Activated CD8-positive, alpha-beta T cell treated with anti-CD3 and anti-CD28 coated beads for 36 hours (primary cell): ENCODE results near the gene OR11H7. TPM values are rescaled to one million over a fixed set of nuclear protein-coding genes. Genes with fewer than 3 reads are reported as not detected.
"Not testable (repeated sequence)": the region's sequence is repeated elsewhere in the genome, so short reads cannot be mapped to it uniquely, and the experiment has no call there.

Experiments
- ATAC-seq: fragments of 200-7000 bp; cut with Tn5 transposase; one replicate; pipeline ENCODE4 v1.10.0; 2021; ENCODE audit warnings: mild to moderate bottlenecking, moderate library complexity
- CTCF ChIA-PET: fragments of 350-600 bp; sonication (Branson Sonifier 250); formaldehyde crosslinking; loops from one replicate; lab custom pipeline; 2021; ENCODE audit warnings: antibody characterized with exemption; lab: Charles Lee
- POLR2A ChIA-PET: fragments of 350-600 bp; sonication (Branson Sonifier 250); formaldehyde crosslinking; loops from one replicate; lab custom pipeline; 2021; ENCODE audit warnings: antibody characterized with exemption; lab: Charles Lee
- DNase-seq: peaks from one replicate; pipeline ENCODE4 v3.0.0-alpha.2; 2020
- H3K27ac Mint-ChIP-seq: one replicate; pipeline ENCODE4 v1.8.0; 2021; ENCODE audit warnings: mild to moderate bottlenecking, mixed read lengths
- H3K27me3 Mint-ChIP-seq: one replicate; pipeline ENCODE4 v1.8.0; 2021; ENCODE audit warnings: mixed read lengths
- H3K36me3 Mint-ChIP-seq: one replicate; pipeline ENCODE4 v1.8.0; 2021; ENCODE audit warnings: low read depth, mixed read lengths
- H3K4me1 Mint-ChIP-seq: one replicate; pipeline ENCODE4 v1.8.0; 2021; ENCODE audit warnings: low read depth, mixed read lengths
- H3K4me3 Mint-ChIP-seq: one replicate; pipeline ENCODE4 v1.8.0; 2021; ENCODE audit warnings: mild to moderate bottlenecking, moderate library complexity, mixed read lengths
- H3K9me3 Mint-ChIP-seq: one replicate; pipeline ENCODE4 v1.8.0; 2021; ENCODE audit warnings: mixed read lengths
- intact Hi-C: fragments of 100-400 bp; cut with micrococcal nuclease; formaldehyde crosslinking; loops from one replicate; pipeline ENCODE4 v1.10.0; 2022
- total RNA-seq, 2 experiments: library from RNA; stranded (reverse); gene quantifications; one replicate each; pipeline ENCODE4 v1.2.3, GENCODE V29; 2021
- TF ChIP-seq, protein P1 (sequence below): fragments of 200-600 bp; IDR thresholded peaks from one replicate; pipeline ENCODE4 v1.8.0; 2022; ENCODE audit warnings: antibody characterized with exemption, mild to moderate bottlenecking

Gene OR11H7
- total RNA-seq, 2 experiments from 2014 or later = not detected

DNA sequence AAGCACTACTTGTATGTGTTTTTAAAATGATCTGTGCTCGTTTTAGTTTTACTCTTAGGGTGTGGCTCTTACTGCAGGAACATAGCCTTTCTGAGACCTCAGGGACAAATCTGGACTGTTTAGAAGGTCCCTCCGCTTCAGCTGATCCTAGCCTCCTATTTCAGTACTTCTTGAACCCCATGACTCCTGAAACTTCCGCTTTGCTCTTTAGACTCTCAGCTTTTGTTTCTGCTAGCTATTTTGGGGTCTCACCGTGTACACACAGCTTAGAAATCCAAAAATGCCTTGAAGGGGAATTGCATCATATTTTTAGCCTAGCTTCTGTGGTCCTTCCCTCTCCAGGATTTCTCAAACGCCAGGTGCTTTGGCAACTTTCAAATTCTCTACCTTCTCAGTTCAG, 29.8 kb upstream of the OR11H7 start:
- ATAC-seq (no peak), DNase-seq (no peak)
- TF ChIP-seq, protein P1, sequence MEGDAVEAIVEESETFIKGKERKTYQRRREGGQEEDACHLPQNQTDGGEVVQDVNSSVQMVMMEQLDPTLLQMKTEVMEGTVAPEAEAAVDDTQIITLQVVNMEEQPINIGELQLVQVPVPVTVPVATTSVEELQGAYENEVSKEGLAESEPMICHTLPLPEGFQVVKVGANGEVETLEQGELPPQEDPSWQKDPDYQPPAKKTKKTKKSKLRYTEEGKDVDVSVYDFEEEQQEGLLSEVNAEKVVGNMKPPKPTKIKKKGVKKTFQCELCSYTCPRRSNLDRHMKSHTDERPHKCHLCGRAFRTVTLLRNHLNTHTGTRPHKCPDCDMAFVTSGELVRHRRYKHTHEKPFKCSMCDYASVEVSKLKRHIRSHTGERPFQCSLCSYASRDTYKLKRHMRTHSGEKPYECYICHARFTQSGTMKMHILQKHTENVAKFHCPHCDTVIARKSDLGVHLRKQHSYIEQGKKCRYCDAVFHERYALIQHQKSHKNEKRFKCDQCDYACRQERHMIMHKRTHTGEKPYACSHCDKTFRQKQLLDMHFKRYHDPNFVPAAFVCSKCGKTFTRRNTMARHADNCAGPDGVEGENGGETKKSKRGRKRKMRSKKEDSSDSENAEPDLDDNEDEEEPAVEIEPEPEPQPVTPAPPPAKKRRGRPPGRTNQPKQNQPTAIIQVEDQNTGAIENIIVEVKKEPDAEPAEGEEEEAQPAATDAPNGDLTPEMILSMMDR = no peak
- Mint-ChIP-seq H3K4me1 (no peaks in the 10 kb centered on the region), H3K4me3 (no peak overlapping the region), H3K27me3 (peaks cover 4% of the 10 kb centered on the region), H3K36me3 (no peaks in the 10 kb centered on the region), H3K9me3 (no peaks in the 10 kb centered on the region), H3K27ac (no peak overlapping the region)
- CTCF ChIA-PET = no interaction called here
- intact Hi-C loops = no loop called here
- POLR2A ChIA-PET = no interaction called here

DNA sequence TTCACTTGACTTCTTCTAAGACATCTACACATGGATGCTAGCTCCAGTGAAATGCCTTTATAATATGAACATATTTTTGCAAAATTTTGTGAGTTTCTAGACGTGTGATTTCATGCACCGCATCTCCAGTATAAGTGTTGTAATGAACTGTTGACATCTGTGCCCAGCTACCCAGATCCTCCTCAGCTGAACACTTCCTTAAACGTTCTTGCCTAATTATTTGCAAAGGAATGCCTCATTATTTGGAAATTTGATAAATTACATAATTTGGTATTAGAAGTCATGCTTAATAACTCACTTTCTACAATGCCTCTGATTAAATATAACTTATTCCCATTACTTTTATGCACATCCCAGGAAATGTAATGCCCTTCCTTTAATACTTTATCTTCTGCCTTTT, 24.1 kb upstream of the OR11H7 start:
- no peak overlapping the region for H3K4me3 Mint-ChIP-seq

DNA sequence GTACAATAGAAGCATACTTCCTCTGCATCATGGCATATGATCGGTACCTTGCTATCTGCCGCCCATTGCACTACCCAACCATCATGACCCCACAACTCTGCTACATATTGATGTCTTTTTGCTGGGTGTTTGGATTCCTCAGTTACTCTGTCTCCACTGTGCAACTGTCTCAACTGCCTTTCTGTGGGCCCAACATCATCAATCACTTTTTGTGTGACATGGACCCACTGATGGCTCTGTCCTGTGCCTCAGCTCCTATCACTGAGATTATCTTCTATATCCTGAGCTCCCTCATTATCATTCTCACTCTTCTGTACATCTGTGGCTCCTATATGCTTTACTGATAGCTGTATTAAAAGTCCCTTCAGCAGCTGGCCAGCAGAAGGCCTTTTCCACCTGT, 19.2 kb upstream of the OR11H7 start:
- intact Hi-C loops = no loop called here
- Mint-ChIP-seq H3K9me3 (no peaks in the 10 kb centered on the region), H3K36me3 (no peaks in the 10 kb centered on the region), H3K27ac (no peak overlapping the region), H3K4me1 (no peaks in the 10 kb centered on the region), H3K27me3 (peaks cover 2% of the 10 kb centered on the region), H3K4me3 (no peak overlapping the region)
- TF ChIP-seq, protein P1 = no peak
- POLR2A ChIA-PET = no interaction called here
- ATAC-seq (no peak), DNase-seq (no peak)
- CTCF ChIA-PET = no interaction called here

More for the DNA sequence above, 24.1 kb upstream of the OR11H7 start:
- Mint-ChIP-seq H3K9me3 (no peaks in the 10 kb centered on the region), H3K27me3 (peaks cover 6% of the 10 kb centered on the region), H3K27ac (no peak overlapping the region), H3K4me1 (no peaks in the 10 kb centered on the region), H3K36me3 (no peaks in the 10 kb centered on the region)
- ChIA-PET POLR2A (interaction anchor here (0.7 kb wide), 1 partner anchor 268 kb away, joined by 3 read pairs; no protein-coding TSS in a partner anchor), CTCF (no interaction called here)
- DNase-seq (no peak), ATAC-seq (no peak)
- TF ChIP-seq, protein P1 = no peak
- intact Hi-C loops = no loop called here

DNA sequence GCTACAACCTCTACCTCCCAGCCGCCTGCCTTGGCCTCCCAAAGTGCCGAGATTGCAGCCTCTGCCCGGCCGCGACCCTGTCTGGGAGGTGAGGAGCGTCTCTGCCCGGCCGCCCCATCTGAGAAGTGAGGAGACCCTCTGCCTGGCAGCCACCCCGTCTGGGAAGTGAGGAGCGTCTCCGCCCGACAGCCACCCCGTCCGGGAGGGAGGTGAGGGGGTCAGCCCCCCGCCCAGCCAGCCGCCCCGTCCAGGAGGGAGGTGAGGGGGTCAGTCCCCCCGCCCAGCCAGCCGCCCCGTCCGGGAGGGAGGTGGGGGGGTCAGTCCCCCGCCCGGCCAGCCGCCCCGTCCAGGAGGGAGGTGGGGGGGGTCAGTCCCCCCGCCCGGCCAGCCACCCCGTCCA, 16.4 kb upstream of the OR11H7 start:
- POLR2A ChIA-PET, intact Hi-C loops, H3K4me3 Mint-ChIP-seq, DNase-seq, ATAC-seq, H3K4me1 Mint-ChIP-seq, H3K36me3 Mint-ChIP-seq, H3K27ac Mint-ChIP-seq, H3K27me3 Mint-ChIP-seq, H3K9me3 Mint-ChIP-seq, CTCF ChIA-PET: not testable (repeated sequence)

DNA sequence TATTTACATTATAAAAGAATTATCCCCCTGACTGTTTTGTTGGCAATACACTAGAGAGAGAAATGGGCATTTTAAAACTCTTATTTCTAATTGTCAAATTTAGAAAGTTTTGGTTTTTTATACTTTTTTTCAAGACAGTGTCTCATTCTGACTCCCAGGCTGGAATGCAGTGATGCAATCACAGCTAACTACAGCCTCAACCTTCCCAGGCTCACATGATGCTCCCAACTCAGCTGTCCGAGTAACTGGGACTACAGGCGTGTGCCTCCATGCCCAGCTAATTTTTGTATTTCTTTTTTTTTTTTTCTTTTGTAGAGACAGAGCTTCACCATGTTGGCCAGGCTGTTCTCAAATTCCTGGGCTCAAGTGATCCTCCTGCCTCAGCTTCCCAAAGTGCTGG, 13.6 kb upstream of the OR11H7 start:
- no peaks in the 10 kb centered on the region for H3K9me3 Mint-ChIP-seq
- CTCF ChIA-PET = no interaction called here

More for the DNA sequence above, 13.6 kb upstream of the OR11H7 start:
- no peaks in the 10 kb centered on the region for H3K4me1 Mint-ChIP-seq
- TF ChIP-seq, protein P1 = no peak
- intact Hi-C loops = no loop called here
- H3K4me3 Mint-ChIP-seq = no peak overlapping the region
- POLR2A ChIA-PET = no interaction called here
- H3K27ac Mint-ChIP-seq = no peak overlapping the region
- ATAC-seq (no peak), DNase-seq (no peak)
- H3K36me3 Mint-ChIP-seq = no peaks in the 10 kb centered on the region
- no peaks in the 10 kb centered on the region for H3K27me3 Mint-ChIP-seq
